HL-60/S4 (cell line): ENCODE results near the gene CYB5A.

Experiments used
- in situ Hi-C: fragments of 300-500 bp; cut with MboI; formaldehyde crosslinking; loops from 2 replicates; pipeline ENCODE4 v1.14.3; 2022; ENCODE audit warnings: low sequenced_read_pairs

Gene CYB5A

DNA sequence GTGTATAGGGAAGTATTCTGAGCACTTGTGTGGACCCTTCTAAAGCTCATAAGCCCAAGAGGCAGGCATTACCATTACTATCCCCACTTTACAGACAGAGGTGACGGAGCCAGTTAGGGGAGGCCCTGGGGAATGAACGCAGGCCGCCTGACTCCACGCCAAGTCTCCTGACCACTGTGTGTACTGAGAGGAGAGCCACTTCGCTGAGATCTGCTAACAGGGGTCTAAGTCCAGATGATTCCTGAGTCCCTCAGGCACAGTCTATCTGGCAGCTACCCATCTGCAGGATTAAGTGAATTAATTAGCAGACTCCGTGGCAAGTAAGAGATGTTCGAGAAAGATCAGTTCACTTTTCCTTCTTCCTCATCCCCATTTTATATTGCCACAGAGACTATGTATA is 13.7 kb downstream of the CYB5A start:
- in situ Hi-C loops, result no loop called here

DNA sequence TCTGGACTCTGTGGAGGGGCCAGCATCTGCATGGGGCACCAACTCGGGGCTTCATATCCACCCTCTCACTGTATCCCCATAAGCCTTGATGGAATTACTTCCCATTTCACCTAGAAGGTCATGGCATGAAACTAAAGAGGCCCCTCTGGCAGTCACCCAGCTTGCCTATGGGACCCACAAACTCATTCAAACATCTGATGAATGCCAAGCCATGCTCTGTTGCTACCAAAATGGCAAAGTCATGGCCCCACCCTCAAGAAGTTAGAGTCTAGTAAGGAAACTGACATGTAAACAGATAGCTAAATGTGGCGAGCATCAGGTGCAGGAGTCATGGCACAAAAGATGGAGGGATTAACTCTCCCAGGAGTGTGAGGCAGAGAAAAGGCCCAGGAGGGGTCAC is 14.5 kb downstream of the CYB5A start:
- in situ Hi-C loops, result no loop called here

DNA sequence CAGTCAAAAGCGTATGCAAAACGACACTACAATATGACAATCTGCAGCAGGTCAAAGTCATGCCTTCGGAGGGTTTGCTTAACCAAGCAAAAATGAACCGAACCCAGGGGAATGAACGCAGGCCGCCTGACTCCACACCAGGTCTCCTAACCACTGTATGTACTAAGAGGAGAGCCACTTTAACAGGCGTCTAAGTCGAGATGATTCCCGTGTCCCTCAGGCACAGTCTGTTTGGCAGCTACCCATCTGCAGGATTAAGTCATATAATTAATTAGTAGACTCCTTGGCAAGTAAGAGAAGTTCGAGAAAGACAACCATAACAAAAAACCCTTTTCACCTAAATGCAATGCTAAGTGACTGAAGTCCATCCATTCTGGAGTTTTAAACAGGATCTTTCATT is 15.2 kb downstream of the CYB5A start:
- in situ Hi-C loops, result no loop called here

DNA sequence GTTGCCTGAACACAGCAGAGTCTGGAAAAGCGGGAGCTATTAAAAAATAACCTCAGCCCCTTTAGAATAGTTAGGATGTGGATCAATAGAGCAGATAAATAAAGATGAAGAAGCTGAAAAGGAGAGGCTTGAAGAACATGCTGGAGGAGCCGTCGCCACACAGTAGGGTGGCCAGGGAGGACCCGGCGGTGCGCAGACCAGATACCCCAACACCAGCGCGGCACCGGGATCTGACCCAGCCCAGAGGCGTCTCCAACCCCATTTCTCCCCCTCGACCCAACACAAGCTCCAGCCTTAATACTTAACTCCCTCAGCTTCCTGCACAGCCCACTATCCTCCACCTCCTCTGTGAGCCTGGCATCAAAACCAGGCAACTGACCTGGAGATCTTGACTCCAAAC is 16.0 kb downstream of the CYB5A start:
- in situ Hi-C loops, result no loop called here

DNA sequence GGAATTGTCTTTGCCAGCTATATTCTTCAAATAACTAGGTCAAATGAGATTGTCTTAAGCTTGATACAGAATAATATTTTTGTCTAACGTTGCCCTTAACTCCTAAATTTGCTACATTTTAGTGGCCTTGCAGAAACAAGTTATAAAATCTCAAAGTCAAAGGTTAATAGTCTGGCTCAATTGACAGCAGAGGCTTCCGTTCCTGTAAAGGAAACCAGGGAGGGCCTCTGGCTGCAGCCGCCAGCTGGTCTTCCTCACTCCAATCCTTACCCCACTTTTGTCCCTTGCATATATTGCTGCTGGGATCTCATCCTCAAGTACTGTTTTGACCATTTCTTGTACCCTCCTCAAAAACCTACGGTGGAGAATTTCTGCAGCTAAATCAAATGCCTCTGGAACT is 17.1 kb downstream of the CYB5A start:
- in situ Hi-C loops, result no loop called here

DNA sequence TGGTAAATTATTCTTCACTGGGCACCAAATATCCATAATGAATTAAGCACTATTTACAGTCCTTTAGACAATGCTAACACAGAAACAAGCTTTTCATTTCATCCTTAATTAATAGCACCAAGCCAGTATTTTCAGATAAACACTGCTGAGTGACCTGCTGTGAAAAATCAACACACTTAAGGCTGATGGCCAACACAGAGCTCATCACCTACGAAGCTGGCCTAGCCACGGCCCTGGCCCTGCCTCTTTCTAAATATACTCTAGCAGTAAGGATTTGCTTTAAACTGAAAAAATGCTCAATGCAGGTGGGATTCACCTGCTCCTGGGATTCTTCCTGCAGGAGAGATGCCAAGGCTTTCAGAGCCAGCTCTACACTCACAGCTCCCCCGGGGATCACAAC is 18.4 kb downstream of the CYB5A start:
- in situ Hi-C loops, result no loop called here

DNA sequence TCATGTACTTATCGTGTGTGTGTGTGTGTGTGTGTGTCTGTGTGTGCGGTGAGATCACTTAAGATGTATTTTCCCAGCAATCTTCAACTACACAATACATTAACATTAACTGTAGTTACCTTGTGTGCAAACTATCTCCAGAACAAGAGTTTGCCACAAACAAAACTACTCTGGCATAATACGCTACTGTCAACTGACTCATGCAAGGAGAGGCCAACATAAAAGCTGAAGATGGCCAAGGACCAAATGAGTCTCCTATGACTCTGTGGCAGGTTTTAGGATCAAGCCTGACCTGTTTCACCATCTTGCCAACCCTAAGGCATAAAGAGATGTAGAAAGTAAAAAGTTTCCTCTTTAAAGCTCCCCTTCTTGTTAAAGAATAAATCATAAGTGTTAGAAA is 20.1 kb downstream of the CYB5A start:
- in situ Hi-C loops, result no loop called here

DNA sequence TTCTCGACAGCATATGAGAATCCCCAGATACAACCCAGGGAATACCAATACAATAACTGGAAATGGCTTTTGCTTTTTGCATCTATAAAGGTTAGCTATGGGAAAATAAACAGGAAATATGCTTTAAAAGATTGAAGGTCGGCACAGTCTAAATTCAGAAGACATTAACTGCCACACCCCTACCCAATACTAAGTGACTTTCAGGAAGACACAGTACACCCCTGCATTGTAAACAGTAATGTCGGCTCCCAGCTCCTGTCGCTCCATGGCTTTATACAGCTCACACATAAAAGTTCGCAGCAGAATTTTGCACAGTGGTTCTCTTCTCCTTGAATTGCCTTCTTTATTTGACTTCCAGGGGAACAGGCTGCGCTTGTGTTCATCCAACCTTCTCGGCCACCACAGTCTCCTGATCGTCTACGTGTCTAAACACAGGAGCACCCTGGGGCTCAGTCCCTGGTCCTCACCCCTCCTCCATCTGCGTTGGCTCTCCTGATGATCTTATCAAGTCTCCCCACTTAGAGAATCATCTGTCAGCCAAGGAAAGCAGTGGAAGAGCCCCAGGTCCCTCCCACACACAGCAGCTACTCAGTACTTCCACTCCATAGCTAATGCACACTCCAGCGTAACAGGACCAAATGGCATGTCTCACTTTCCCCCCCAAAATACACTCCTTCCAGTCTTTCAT is 22.7 kb downstream of the CYB5A start:
- in situ Hi-C loops, result no loop called here

DNA sequence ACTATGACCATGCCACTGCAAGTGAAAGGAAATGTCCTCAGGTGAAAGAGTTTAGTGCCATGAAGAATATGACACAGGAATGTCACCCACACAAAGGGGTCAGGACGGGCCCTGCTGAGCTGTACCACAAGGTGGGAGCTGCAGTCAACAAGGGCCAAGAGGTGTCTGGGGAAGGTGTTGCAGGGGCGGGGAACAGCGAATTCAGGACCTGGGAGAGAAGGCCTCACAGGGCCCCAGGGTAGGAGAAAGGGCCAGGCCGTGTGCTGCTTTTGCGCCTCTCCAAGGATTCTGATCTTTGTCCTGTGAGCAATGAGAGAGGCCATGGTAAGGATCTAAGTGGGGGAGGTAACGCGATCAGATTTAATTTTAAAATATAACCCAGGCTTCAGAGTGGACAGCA is 23.6 kb downstream of the CYB5A start:
- in situ Hi-C loops, result no loop called here

DNA sequence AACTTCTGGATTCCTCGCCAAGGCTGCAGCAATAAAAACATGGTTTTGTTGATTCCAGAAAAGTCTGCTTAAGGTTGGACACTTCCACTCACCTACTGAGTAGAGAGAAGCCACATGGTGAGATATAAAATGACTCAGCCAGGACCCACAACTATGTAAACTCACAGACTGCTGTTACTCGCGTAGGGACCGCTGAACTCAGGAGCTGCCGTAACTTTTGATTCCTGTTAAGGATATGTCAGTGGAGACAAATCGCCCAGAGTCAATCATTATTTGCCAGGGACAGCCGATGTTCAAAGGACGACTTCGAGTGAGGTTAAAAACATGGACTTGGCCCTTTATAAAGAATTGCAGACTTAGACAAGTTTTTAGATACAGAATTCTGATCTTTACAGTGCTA is 25.6 kb downstream of the CYB5A start:
- in situ Hi-C loops, result no loop called here

DNA sequence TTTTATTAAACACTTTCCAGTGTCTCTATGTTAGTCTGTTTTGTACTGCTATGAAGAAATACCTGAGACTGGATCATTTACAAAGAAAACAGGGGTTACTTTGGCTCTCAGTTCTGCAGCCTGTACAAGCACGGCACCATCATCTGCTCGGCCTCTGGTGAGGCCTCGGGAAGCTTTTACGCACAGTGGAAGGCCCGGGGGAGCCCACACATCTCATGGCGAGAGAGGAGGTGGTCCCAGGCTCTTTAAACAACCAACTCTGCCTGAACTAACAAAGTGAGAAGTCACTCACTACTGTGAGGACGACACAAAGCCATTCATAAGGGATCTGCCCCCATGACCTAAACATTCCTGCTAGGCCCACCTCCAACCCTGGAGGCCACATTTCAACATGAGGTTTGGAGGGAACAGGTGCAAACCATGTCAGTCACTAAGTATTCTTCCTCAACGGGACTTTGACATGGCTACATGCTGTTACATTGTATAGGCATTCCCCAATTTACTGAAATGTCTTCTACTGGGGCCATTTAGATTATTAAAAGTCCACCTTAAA is 26.1 kb downstream of the CYB5A start:
- in situ Hi-C loops, result no loop called here

DNA sequence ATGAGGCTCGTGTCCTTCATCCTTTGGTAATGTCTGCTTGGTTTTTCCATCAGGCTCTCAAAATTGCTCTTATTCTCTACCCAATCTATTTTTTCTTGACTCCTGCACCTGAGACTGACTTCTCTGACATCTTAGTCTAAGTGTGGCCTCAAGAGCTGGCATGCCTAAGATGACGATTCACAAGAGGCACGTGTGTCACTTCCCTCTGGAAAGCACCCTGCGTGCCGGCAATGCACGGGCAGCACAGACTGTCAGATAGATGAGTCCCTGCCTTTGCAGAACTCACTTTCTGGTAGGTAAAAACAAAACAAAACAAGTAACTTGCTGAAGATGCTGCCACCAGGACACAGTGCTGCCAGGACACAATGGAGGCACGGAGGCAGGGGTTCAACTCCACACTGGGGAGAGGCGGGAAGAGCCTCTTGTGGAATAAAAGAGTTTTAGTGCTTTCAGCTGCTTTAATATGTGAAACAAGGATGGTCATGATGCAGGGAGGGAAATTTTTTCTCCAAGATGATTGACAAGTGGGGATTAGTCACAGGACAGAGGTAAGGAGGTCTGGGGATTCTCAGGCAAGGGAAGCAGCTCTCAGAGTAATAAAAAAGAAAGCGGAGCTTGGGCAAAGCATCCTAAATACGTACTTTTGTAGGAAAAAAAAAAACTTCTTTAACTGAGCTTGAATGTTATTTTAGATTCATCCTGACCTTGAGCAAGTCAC is 27.3 kb downstream of the CYB5A start:
- in situ Hi-C loops, result no loop called here

DNA sequence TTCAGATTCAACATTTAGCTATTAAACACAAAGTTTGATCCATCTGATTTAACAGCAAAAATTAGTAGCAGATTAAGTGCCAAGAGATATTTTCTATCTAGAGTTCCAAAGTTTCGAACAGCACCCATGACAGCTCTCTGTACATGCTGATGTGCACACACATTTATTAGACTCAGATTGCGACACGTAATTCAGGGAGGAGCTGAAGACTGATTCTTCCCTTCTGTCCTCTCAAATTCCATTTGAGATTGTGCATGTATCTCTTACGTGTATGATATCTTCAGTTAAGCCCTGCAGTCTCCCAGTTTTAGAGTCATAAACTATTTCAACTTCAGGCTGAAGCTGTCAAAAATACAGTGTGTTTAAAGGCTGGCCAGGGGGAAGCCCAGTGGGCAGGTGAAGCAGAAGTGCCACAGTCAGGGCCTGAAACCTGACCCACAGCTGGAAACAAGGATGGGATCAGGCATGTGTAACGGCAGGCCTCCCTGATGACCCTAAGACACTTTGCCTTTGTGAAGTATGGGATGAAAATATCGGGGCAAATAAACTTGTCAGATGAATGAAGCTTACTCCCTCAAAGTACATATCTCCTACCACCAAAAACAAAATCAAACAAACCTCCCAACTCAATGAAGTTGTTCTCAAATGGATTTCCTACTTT is 30.6 kb downstream of the CYB5A start:
- in situ Hi-C loops, result no loop called here

DNA sequence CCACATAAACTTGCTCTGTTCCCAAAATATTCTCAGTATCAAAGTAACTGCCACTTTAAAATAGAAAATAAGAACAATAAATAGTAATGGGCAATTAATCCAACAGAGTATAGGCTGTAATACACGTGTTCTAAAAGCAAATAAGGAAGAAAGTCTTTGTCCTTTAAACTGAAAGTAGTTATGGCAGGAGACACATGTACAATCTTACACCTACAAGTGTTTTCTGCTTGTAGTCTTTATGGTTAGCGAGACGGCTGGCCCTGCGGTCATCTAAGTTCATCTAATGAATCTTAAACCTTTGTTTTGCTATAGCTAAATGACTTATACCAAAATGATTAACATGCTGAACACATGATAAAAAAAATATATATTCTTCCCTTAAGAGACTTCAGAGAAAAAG is 32.4 kb downstream of the CYB5A start:
- in situ Hi-C loops, result no loop called here

DNA sequence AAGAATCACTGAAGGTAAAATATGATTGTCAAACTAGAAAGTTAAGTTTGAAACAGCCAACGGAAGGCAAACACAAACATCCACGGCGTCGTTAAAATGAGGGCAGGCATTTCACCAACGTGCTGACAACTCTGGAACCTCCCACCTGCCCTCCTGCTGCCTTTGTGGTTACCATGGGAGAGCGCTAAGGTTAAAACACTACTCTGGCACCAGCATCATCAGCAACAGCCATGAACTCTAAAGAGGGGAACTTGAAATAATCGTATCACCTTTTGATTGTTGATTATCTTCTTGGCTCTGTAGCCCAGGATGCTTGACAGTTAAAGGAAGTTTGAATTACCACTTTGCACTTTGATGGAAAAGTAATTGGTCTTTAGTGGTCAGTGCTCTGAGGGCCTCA is 34.7 kb downstream of the CYB5A start:
- in situ Hi-C loops, result no loop called here

DNA sequence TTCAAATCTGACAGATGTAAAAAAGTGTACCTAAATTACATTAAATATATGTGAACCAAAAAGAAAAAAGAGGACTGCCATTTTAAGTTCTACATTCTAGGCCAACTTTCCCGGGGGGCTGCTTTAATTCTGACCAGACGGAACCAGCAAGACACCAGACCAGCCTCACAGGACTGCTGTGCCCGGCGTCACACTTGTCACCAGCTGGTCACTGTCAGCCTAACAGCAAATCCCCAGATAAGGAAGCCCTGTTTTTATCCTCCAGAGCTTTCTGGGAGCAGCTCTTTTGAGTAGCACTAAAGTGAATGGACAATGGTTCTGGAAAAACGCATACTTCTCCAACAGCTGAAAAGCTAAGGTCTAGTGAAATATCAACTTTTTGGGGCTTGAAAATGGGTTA is 35.6 kb downstream of the CYB5A start:
- in situ Hi-C loops, result no loop called here

DNA sequence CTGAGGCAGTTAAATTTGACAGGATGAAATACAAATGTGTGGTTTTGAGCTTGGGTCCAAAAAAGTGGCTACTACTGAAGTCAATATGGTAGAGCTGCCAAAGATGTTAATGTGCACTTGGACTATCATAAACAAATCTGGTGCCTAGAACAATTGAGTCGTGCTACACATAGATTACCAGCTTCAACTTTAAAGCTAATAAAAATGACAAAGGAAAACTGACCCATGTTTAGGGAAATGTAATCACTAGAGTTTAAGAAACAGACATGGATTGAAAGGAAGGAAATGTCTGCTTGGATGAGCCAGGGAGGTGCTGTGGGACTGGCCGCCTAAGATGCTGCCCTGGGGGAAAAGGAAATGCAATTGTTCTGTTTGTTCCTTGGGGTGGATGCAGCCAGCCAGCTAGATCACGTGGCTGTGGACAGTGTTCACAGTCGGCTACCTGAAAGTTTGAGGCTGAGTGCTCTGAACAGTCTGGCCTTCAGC is 36.6 kb downstream of the CYB5A start:
- in situ Hi-C loops, result no loop called here

DNA sequence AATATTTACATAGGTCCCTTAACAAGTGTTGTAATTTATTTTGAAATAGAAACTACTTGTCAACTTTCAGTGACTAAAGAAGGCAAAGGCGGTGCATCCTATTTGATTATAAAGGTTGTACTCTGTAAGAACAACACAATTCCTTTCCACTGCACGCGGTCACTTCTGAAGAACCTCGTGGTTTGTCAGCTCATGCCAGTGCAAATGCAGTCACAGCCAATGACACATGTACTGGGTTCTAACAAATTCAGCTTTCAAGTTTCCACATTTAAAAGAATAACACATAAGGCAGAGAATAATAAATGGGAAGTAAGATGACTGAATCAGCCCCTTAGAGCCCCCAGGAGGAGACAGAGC is 39.7 kb downstream of the CYB5A start:
- in situ Hi-C loops, result no loop called here

DNA sequence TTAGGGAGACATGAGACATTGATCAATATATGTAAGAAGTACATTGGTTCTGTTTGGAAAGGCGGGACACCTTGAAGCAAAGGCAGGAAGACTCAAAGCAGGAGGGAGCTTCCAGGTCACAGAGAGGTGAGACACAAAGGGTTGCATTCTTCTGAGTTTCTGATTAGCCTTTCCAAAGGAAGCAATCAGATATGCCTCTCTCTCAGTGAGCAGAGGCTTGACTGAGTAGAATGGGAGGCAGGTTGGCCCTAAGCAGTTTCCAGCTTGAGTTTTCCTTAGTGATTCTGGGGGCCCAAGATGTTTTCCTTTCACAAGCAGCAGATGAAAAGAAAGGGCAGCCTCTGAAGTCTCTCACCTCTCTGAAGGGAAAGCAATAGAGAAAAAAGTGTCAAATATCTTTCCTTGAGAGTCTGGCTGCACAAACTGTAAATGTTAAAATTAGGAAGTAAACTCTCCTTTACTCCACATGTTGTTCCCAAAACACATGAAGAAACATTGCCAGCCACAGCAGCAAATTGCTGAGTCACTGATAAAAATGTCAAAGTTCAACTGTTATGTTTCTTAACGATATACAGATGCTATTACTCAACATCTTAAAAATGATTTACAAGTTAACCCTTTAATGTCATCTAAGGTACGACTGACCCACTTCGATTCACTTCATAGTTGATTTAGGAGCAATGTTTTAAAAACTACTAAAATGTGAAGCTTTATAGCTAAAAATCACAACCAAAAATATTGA is 40.3 kb downstream of the CYB5A start:
- in situ Hi-C loops, result no loop called here

DNA sequence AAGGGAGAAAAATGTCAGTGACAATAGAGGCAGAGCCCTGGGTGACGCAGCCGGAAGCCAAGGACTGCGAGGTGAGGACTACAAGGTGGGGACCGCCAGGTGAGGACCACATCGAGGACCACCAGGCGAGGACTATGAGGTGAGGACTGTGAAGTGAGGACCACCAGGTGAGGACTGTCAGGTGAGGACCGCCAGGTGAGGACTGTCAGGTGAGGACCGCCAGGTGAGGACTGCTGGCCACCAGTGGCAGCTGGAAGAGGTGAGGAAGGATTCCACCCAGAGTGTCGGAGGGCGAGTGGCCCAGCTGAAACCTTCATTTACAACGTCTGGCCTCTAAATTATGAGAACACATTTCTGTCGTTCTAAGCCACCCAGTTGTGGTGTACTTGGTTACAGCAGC is 41.6 kb downstream of the CYB5A start:
- in situ Hi-C loops, result no loop called here
